Liver (tissue), 3 donors: ENCODE results near the gene TRMT11.

Experiments
- CTCF ChIP-seq: fragments of 150-350 bp; IDR thresholded peaks from 2 replicates; pipeline ENCODE4 v1.5.1; 2017; ENCODE audit warnings: improper control_type of control experiment, low read depth, low read length; ENCODE audit not compliant: missing input control
- EGR1 ChIP-seq, 2 donors: IDR thresholded peaks; 2 replicates each; pipeline ENCODE4 v1.6.1; 2016 to 2018; ENCODE audit warnings: antibody characterized with exemption in 2 of 2, low read depth in 2 of 2
- FOXA1 ChIP-seq: IDR thresholded peaks from 2 replicates; pipeline ENCODE4 v1.6.1; 2016; ENCODE audit warnings: antibody characterized with exemption
- FOXA2 ChIP-seq: IDR thresholded peaks from 2 replicates; pipeline ENCODE4 v1.6.1; 2016; ENCODE audit warnings: antibody characterized with exemption
- GABPA ChIP-seq, 2 donors: IDR thresholded peaks in 1 of 2; conservative IDR thresholded peaks in 1 of 2; 2 replicates each; pipeline ENCODE4 v1.6.1; 2016; ENCODE audit warnings: antibody characterized with exemption in 2 of 2, mild to moderate bottlenecking in 1 of 2, moderate library complexity in 1 of 2
- JUND ChIP-seq, 2 donors: IDR thresholded peaks; 2 replicates each; pipeline ENCODE4 v1.6.1; 2016; ENCODE audit warnings: antibody characterized with exemption in 2 of 2
- MAX ChIP-seq: IDR thresholded peaks from 2 replicates; pipeline ENCODE4 v1.6.1; 2016; ENCODE audit warnings: antibody characterized with exemption
- RAD21 ChIP-seq, 2 donors: IDR thresholded peaks; 2 replicates each; pipeline ENCODE4 v1.6.1; 2016; ENCODE audit warnings: antibody characterized with exemption in 2 of 2, mild to moderate bottlenecking in 2 of 2
- REST ChIP-seq: IDR thresholded peaks from 2 replicates; pipeline ENCODE4 v1.6.1; 2016; ENCODE audit warnings: antibody characterized with exemption, mild to moderate bottlenecking
- SP1 ChIP-seq: IDR thresholded peaks from 2 replicates; pipeline ENCODE4 v1.6.1; 2018; ENCODE audit warnings: antibody characterized with exemption, mild to moderate bottlenecking
- YY1 ChIP-seq: IDR thresholded peaks from 2 replicates; pipeline ENCODE4 v1.6.1; 2016; ENCODE audit warnings: antibody characterized with exemption, mild to moderate bottlenecking
- ZBTB33 ChIP-seq: IDR thresholded peaks from 2 replicates; pipeline ENCODE4 v1.6.1; 2016; ENCODE audit warnings: antibody characterized with exemption
- donor health status: healthy.
- donor health status: healthy.

GRCh38 chr6:126055449-126055848 lies 69.1 kb downstream of the TRMT11 start:
- TF ChIP-seq RAD21 (IDR thresholded peaks at IDR 0.05), result no peak
- TF ChIP-seq ZBTB33, result no peak
- no peak for TF ChIP-seq CTCF
- no peak for TF ChIP-seq JUND (IDR thresholded peaks at IDR 0.05)
- no peak for TF ChIP-seq YY1
- no peak for TF ChIP-seq FOXA2
- no peak for TF ChIP-seq EGR1 (IDR thresholded peaks at IDR 0.05; ENCODE audit: low read depth in 2 of 2)
- no peak for TF ChIP-seq SP1
- TF ChIP-seq FOXA1, result no peak
- no peak for TF ChIP-seq MAX
- no peak for TF ChIP-seq REST
- no peak for TF ChIP-seq GABPA (IDR thresholded peaks at IDR 0.05 in 1 of 2, conservative IDR thresholded peaks at IDR 0.05 in 1 of 2)
